GM12878 (cell line): Measurements from ENCODE around the gene MAP3K21. TPM values are rescaled to one million over a fixed set of nuclear protein-coding genes. Genes with fewer than 3 reads are reported as not detected.

Source experiments
- ATAC-seq: fragments of 200-7000 bp; cut with Tn5 transposase; 3 replicates; pipeline ENCODE4 v1.9.1; 2020; ENCODE audit warnings: mild to moderate bottlenecking, moderate library complexity
- BruUV-seq: library from RNA; stranded (reverse); fragments of 400-500 nt; replicated peaks from 2 replicates; lab custom pipeline; 2021; lab: Mats Ljungman, UMichigan
- CTCF ChIA-PET: fragments of 300-600 bp; sonication (Branson Sonifier 250); formaldehyde crosslinking; extraction: SDS; loops from one replicate; lab custom pipeline; 2021; ENCODE audit warnings: inconsistent platforms; lab: Yijun Ruan, JAX
- POLR2A ChIA-PET: fragments of 350-600 bp; formaldehyde crosslinking; extraction: SDS; loops from one replicate; lab custom pipeline; 2021; ENCODE audit warnings: inconsistent platforms; lab: Charles Lee
- RAD21 ChIA-PET: fragments of 300-600 bp; sonication (Branson Sonifier 250); formaldehyde crosslinking; loops from one replicate; lab custom pipeline; 2023; ENCODE audit warnings: antibody characterized with exemption; ENCODE audit not compliant: unreplicated experiment; lab: Charles Lee
- SMC1A ChIA-PET: fragments of 300-600 bp; sonication (Branson Sonifier 250); formaldehyde crosslinking; loops from one replicate; lab custom pipeline; 2023; ENCODE audit not compliant: unreplicated experiment, uncharacterized antibody; lab: Charles Lee
- DNase-seq: peaks from one replicate; pipeline ENCODE4 v3.0.0-alpha.2; 2011; ENCODE audit warnings: low read depth, low spot score
- FAIRE-seq: peaks from 3 replicates; lab custom pipeline; 2011; peaks lifted over from hg19 to GRCh38; lab: Jason Lieb, UNC
- H2AFZ ChIP-seq: 2 replicates; pipeline ENCODE4 v1.6.0; 2011; ENCODE audit warnings: low read depth, low read length, control low read depth; ENCODE audit not compliant: control insufficient read depth
- H3K27ac ChIP-seq: 2 replicates; pipeline ENCODE4 v1.5.1; 2011; ENCODE audit warnings: control low read depth; ENCODE audit not compliant: control insufficient read depth, insufficient read depth
- H3K27me3 ChIP-seq, 2 experiments: replicated peaks in 1 of 2; 2 replicates each; pipeline versions ENCODE4 v1.6.0 to v1.6.1; 2011; ENCODE audit warnings: low read length in 1 of 2; ENCODE audit not compliant: control insufficient read depth in 2 of 2, insufficient read depth in 2 of 2
- H3K36me3 ChIP-seq, 2 experiments: 2 replicates each; pipeline ENCODE4 v1.5.1; 2011; ENCODE audit warnings: low read length in 1 of 2; ENCODE audit not compliant: control insufficient read depth in 2 of 2, insufficient read depth in 2 of 2
- H3K4me1 ChIP-seq: 2 replicates; pipeline ENCODE4 v1.6.1; 2011; ENCODE audit warnings: mild to moderate bottlenecking, low read length, moderate library complexity, mixed read lengths; ENCODE audit not compliant: control insufficient read depth, insufficient read depth
- H3K4me2 ChIP-seq: 2 replicates; pipeline ENCODE4 v1.6.0; 2011; ENCODE audit warnings: control low read depth; ENCODE audit not compliant: control insufficient read depth, insufficient read depth
- H3K4me3 ChIP-seq: fragments of 200-600 bp; sonication (generic); 2 replicates; pipeline ENCODE4 v1.5.1; 2016
- H3K79me2 ChIP-seq: 2 replicates; pipeline ENCODE4 v1.6.0; 2011; ENCODE audit warnings: low read length; ENCODE audit not compliant: control insufficient read depth, insufficient read depth
- H3K9ac ChIP-seq: 2 replicates; pipeline ENCODE4 v1.8.0; 2011; ENCODE audit warnings: low read length, control low read depth, mixed read lengths; ENCODE audit not compliant: control insufficient read depth, insufficient read depth
- H3K9me3 ChIP-seq: replicated peaks from 3 replicates; pipeline ENCODE4 v1.5.1; 2011; ENCODE audit warnings: mild to moderate bottlenecking, low read length; ENCODE audit not compliant: control insufficient read depth, insufficient read depth
- H4K20me1 ChIP-seq: 2 replicates; pipeline ENCODE4 v1.6.0; 2011; ENCODE audit not compliant: control insufficient read depth, insufficient read depth
- ASH2L ChIP-seq: fragments of 300-600, 200-600 bp; sonication (generic); IDR thresholded peaks from 2 replicates; pipeline ENCODE4 v1.6.1; 2017; ENCODE audit warnings: low read depth, mild to moderate bottlenecking, borderline replicate concordance
- ATF3 ChIP-seq: IDR thresholded peaks from 2 replicates; pipeline ENCODE4 v1.6.1; 2011; ENCODE audit warnings: low read depth, mild to moderate bottlenecking, low read length, moderate library complexity, borderline replicate concordance; ENCODE audit errors: extremely low read depth
- BCL11A ChIP-seq: IDR thresholded peaks from 2 replicates; pipeline ENCODE4 v1.6.1; 2011; ENCODE audit warnings: low read depth, low read length
- CHD1 ChIP-seq: IDR thresholded peaks from 2 replicates; pipeline ENCODE4 v1.6.1; 2012; ENCODE audit warnings: low read depth, low read length, improper control_type of control experiment
- NFIC ChIP-seq: IDR thresholded peaks from 2 replicates; pipeline ENCODE4 v1.6.1; 2012; ENCODE audit warnings: low read depth, mild to moderate bottlenecking, inconsistent platforms, low read length, moderate library complexity
- NR2C1 ChIP-seq: fragments of 450-650 bp; IDR thresholded peaks from 2 replicates; pipeline ENCODE4 v1.6.1; 2017; ENCODE audit warnings: antibody characterized with exemption, mild to moderate bottlenecking, moderate library complexity
- PBX3 ChIP-seq: IDR thresholded peaks from 2 replicates; pipeline ENCODE4 v1.6.1; 2011; ENCODE audit warnings: mild to moderate bottlenecking, low read depth, low read length, moderate library complexity; ENCODE audit not compliant: insufficient replicate concordance
- RBBP5 ChIP-seq: fragments of 200-600 bp; sonication (generic); conservative IDR thresholded peaks from 2 replicates; pipeline ENCODE4 v1.6.1; 2016
- TARDBP ChIP-seq: IDR thresholded peaks from 2 replicates; pipeline ENCODE4 v1.6.1; 2016; ENCODE audit warnings: borderline replicate concordance
- ZNF592 ChIP-seq: fragments of 450-650 bp; IDR thresholded peaks from 2 replicates; pipeline ENCODE4 v1.6.1; 2017; ENCODE audit warnings: mild to moderate bottlenecking, moderate library complexity
- WGBS: methylation state at CpG from one replicate; pipeline ENCODE4 v1.1.6; 2016; ENCODE audit warnings: low lambda C conversion rate; ENCODE audit not compliant: insufficient replicate concordance, insufficient coverage; ENCODE audit errors: missing lambda C conversion rate; 5-methylcytosine and 5-hydroxymethylcytosine counted together
- in situ Hi-C: fragments of 300-500 bp; cut with MboI; formaldehyde crosslinking; loops from 9 replicates; pipeline ENCODE4 v1.14.3; 2018; ENCODE audit warnings: mixed read lengths
- intact Hi-C: fragments of 100-400 bp; cut with micrococcal nuclease; formaldehyde crosslinking; loops from one replicate; pipeline ENCODE4 v1.14.2; 2022; ENCODE audit not compliant: unreplicated experiment
- polyA plus RNA-seq, 11 experiments: library from polyadenylated mRNA; depleted of rRNA in 4 of 11; unstranded in 6 of 11; stranded (reverse) in 5 of 11; fragments of >200 nt; fragmentation: Nextera tagmentation in 4 of 11; fragmentation: Illumina TruSeq in 1 of 11; extraction: Ambion mirVana in 4 of 11; extraction: Trizol in 1 of 11; gene quantifications; 1 replicate in 1 of 11; 2 replicates in 10 of 11; pipeline versions ENCODE4 v1.2.1 to v1.2.3, GENCODE V29; 2011 to 2016; ENCODE audit warnings: inconsistent platforms in 2 of 11, missing spikeins in 2 of 11, low read depth in 1 of 11
- total RNA-seq, 4 experiments: library from RNA; depleted of rRNA in 3 of 4; stranded (reverse); fragments of >200 nt in 3 of 4; fragmentation: Illumina TruSeq in 1 of 4; extraction: Trizol in 1 of 4; gene quantifications; 2 replicates each; pipeline versions ENCODE4 v1.2.1 to v1.2.3, GENCODE V29; 2013 to 2021

The MAP3K21 gene
- total and polyA plus RNA-seq, 10 of the 15 experiments (the other 5 are each of a cell fraction or from before 2014, with no cell fraction given) = 0.02 to 0.21 (median 0.09) TPM; not detected in 1

- no TSS peak for BruUV-seq
- SMC1A ChIA-PET = interaction anchor here (0.6 to 1.4 kb wide), 3 partner anchors 16 to 699 kb away, joined by 3 to 4 read pairs (median 3); no protein-coding TSS in a partner anchor
- no peaks in the 10 kb centered on the region for H3K27me3 ChIP-seq
- H3K9ac ChIP-seq = no peak overlapping the region
- intact Hi-C loops = no loop called here
- no peak overlapping the region for H2AFZ ChIP-seq
- WGBS = 44% methylated on average over 3 of the region's 3 CpGs
- in situ Hi-C loops = no loop called here
- no peaks in the 10 kb centered on the region for H3K79me2 ChIP-seq
- RAD21 ChIA-PET = interaction anchor here (1.2 kb wide), 1 partner anchor 700 kb away, joined by 3 read pairs; no protein-coding TSS in a partner anchor
- H3K27ac ChIP-seq = no peak overlapping the region
- no peaks in the 10 kb centered on the region for H3K4me1 ChIP-seq
- FAIRE-seq = no peak
- DNase-seq = no peak
- POLR2A ChIA-PET = no interaction called here
- H3K9me3 ChIP-seq = no peaks in the 10 kb centered on the region
- CTCF ChIA-PET = interaction anchor here (0.6 to 4.4 kb wide), 8 partner anchors 24 to 749 kb away, joined by 3 to 16 read pairs (median 4); no protein-coding TSS in a partner anchor
- no peak for ATAC-seq
- no peak overlapping the region for H3K4me3 ChIP-seq
- no peaks in the 10 kb centered on the region for H3K36me3 ChIP-seq
- no peak overlapping the region for H3K4me2 ChIP-seq
- no peaks in the 10 kb centered on the region for H4K20me1 ChIP-seq
- TF ChIP-seq CHD1 (no peak), NR2C1 (no peak), RBBP5 (no peak), BCL11A (no peak)
- TF ChIP-seq, all 136 proteins: peak for 0
Measured at GRCh38 chr1:233366575-233366974, 39.1 kb downstream of the MAP3K21 start.

GRCh38 chr1:233367057-233367803 is 39.7 kb downstream of the MAP3K21 start:
- ChIA-PET RAD21 (interaction anchor here (1.2 kb wide), 1 partner anchor 699 kb away, joined by 3 read pairs; no protein-coding TSS in a partner anchor), SMC1A (interaction anchor here (0.6 to 1.4 kb wide), 4 partner anchors 16 to 699 kb away, joined by 3 to 4 read pairs (median 3); no protein-coding TSS in a partner anchor), CTCF (interaction anchor here (0.6 to 4.4 kb wide), 9 partner anchors 16 to 748 kb away, joined by 3 to 16 read pairs (median 4); no protein-coding TSS in a partner anchor), POLR2A (interaction anchor here (0.6 to 0.7 kb wide), 2 partner anchors 22 to 1448 kb away, joined by 3 read pairs; no protein-coding TSS in a partner anchor)
- Histone ChIP-seq H3K79me2 (no peaks in the 10 kb centered on the region), H4K20me1 (no peaks in the 10 kb centered on the region), H3K4me2 (no peak overlapping the region), H3K4me1 (no peaks in the 10 kb centered on the region), H3K27ac (no peak overlapping the region), H3K27me3 (no peaks in the 10 kb centered on the region), H2AFZ (no peak overlapping the region), H3K4me3 (no peak overlapping the region), H3K9ac (no peak overlapping the region), H3K9me3 (no peaks in the 10 kb centered on the region), H3K36me3 (no peaks in the 10 kb centered on the region)
- DNase-seq (no peak), ATAC-seq (no peak), FAIRE-seq (no peak)
- BruUV-seq = no TSS peak
- intact Hi-C loops = no loop called here
- in situ Hi-C loops = no loop called here
- WGBS = 37% methylated on average over 6 of the region's 6 CpGs
- TF ChIP-seq ZNF592 (no peak), ASH2L (no peak), ATF3 (no peak), NFIC (no peak), PBX3 (no peak), TARDBP (no peak)
